Brain microvascular endothelial cell (primary cell): ENCODE data around the gene SLC38A10.

Experiments
- DNase-seq: peaks from one replicate; pipeline ENCODE4 v3.0.0-alpha.2; 2020
- H3K27ac ChIP-seq: fragments of 250-450 bp; sonication (Bioruptor Pico); 2 replicates; pipeline ENCODE4 v1.5.1; 2020; ENCODE audit warnings: mild to moderate bottlenecking, moderate library complexity
- H3K27me3 ChIP-seq: fragments of 250-450 bp; sonication (Bioruptor Pico); replicated peaks from 2 replicates; pipeline ENCODE4 v1.5.1; 2020; ENCODE audit warnings: mild to moderate bottlenecking
- H3K36me3 ChIP-seq: fragments of 250-450 bp; sonication (Bioruptor Pico); replicated peaks from 2 replicates; pipeline ENCODE4 v1.5.1; 2020; ENCODE audit warnings: mild to moderate bottlenecking
- H3K4me3 ChIP-seq: 2 replicates; pipeline ENCODE4 v1.5.1; 2011; ENCODE audit warnings: low read depth, mild to moderate bottlenecking, control low read depth, low read length, moderate library complexity
- CTCF ChIP-seq: IDR thresholded peaks from 2 replicates; pipeline ENCODE4 v1.5.1; 2011; ENCODE audit warnings: low read depth, mild to moderate bottlenecking, moderate library complexity, low read length, control low read depth, inconsistent platforms; ENCODE audit errors: missing control alignments
- in situ Hi-C: cut with HindIII; loops from 2 replicates; pipeline ENCODE4 v1.10.0; 2017; ENCODE audit warnings: low sequenced_read_pairs, low pct_ligation_motif_present

The SLC38A10 gene

GRCh38 chr17:81222906-81223761 is 72.0 kb downstream of the SLC38A10 start, which contains the start of gene CEP131:
Gene CEP131 (minus strand): TSS chr17:81222965. CDS start chr17:81220056, 2,909 bp downstream.
- DNase-seq = peak; percentile 95
- TF ChIP-seq CTCF = no peak
- in situ Hi-C loops = no loop called here
- H3K4me3 ChIP-seq = peak within 1 kb of the TSS; percentile 76
- no peaks in the 10 kb centered on the region for H3K27me3 ChIP-seq
- H3K36me3 ChIP-seq = no peaks in the 10 kb centered on the region
- H3K27ac ChIP-seq = no peak within 1 kb of the TSS

DNA sequence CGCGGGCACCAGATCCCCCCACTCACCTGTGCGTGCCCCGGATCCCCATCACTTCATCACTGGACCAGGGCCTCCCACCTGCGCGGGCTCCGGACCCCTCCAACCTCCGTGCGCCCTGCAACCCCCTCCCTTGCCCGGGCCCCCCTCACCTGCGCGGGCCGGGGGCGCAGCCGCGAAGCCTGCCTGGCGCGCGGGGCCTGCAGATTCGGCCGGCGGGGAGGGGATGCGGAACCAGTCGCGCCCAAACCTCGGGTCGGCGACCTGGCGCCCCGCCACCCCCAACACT is 72.5 kb downstream of the SLC38A10 start:
- no peak overlapping the region for H3K27ac ChIP-seq
- H3K36me3 ChIP-seq = no peaks in the 10 kb centered on the region
- TF ChIP-seq CTCF = no peak
- DNase-seq = no peak
- in situ Hi-C loops = no loop called here
- peak overlapping the region; percentile 76 for H3K4me3 ChIP-seq
- H3K27me3 ChIP-seq = no peaks in the 10 kb centered on the region

- Histone ChIP-seq H3K36me3 (no peaks in the 10 kb centered on the region), H3K27me3 (no peaks in the 10 kb centered on the region), H3K4me3 (peak overlapping the region; percentile 76), H3K27ac (no peak overlapping the region)
- no peak for DNase-seq
- in situ Hi-C loops = no loop called here
- TF ChIP-seq CTCF = no peak
Observed at GRCh38 chr17:81221842-81222619, 73.1 kb downstream of the SLC38A10 start.

DNA sequence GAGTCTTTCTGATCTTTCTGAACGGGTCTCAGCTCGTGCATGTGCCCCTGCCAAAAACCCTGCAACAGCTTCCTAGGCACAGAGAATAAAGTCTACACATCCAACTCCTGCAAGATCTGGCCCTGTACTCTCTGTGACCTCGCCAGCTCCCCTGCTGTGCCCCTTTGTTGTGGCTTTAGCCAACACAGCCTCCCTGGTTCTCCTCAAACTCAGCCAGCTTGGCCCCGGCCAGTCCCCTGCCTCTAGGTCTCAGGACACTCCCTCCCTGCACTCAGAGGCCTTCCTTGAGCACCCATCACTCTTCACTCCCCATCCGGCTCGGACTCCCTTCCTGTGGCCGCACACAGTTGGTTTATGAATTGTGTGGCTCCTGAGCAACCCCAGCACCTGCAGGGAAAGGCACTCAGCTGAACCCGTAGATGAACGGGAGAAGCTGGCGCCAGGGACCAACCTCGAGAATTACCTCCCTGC is 73.7 kb downstream of the SLC38A10 start:
- in situ Hi-C loops = no loop called here

DNA sequence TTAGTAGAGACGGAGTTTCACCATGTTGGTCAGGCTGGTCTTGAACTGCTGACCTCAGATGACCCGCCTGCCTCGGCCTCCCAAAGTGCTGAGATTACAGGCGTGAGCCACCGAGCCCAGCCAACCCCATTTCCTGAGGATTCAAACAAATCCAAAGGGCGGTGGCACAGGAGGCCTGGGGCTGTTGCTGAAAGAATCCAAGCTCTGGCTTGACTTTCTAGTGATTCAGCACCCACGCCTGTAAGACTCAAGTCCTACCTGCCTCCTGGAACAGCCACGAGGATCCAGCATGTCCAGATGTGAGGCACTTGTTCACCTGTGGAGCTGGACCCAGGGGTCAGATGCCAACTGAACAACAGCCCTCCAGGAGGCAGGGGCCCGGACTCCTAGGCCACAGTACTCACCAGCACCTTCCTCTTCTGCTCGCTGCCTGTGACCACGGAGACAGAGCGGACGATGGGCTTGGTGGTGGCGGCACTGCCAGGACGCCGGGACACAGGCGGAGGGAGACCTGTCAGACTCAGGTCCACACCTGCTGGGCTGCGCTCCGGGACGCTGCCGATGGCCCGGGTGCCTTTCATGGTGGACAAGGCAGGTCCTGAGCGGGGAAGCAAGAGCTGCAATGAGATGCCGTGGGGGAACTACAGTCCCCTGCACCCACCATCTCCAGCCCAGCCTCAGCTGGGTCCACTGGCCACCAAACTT is 75.5 kb downstream of the SLC38A10 start:
- H3K27ac ChIP-seq = no peak overlapping the region
- DNase-seq = no peak
- no peak overlapping the region for H3K4me3 ChIP-seq
- no peak for TF ChIP-seq CTCF
- no peaks in the 10 kb centered on the region for H3K27me3 ChIP-seq
- in situ Hi-C loops = no loop called here
- no peaks in the 10 kb centered on the region for H3K36me3 ChIP-seq

More for the DNA sequence above, 73.7 kb downstream of the SLC38A10 start:
- H3K4me3 ChIP-seq = peak overlapping the region; percentile 76
- no peaks in the 10 kb centered on the region for H3K27me3 ChIP-seq
- H3K36me3 ChIP-seq = no peaks in the 10 kb centered on the region
- no peak overlapping the region for H3K27ac ChIP-seq
- TF ChIP-seq CTCF = no peak
- no peak for DNase-seq
